ENCODE results near the gene CSH2. TPM values are rescaled to one million over a fixed set of nuclear protein-coding genes. Genes with fewer than 3 reads are reported as not detected.

CSH2 gene
- total RNA-seq, 5 donors from 2014 or later (not counting 1 experiment from before 2014, with no cell fraction given), result not detected

DNA sequence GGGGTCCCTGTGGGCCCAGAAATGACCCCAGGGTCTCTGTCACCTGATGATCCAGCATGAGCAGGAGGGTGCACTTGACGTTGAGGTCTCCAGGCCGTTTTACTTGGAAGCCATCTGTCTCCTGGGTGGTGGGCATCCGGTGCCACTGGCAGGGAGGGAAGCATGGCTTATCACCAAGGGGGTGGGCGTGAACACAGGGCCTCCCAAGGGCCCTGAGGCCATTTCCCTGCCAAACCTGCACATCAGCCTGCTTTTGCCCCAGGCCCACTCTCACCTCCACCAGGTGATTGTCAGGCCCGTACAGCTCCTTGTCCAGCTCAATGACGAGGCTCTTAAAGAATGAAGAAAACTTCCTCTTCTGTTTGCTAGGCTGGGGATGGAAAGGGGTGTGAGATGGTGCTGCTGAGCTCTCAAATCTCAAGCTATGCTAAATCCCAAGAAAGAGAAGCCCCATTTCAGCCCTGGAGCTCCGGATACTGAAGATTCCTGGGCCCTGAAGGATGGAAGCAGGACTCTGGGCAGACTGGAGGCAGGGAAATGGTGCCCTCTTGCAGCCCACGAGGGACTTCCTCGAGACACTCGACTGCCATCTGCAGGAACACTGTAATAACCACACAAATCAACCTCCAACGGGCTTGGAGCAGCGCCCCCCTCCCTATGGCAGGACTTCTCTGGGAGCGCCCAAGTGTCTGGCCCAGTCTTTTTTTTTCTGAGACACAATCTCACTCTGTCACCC lies 38.9 kb downstream of the CSH2 start:
- Mint-ChIP-seq H3K36me3 (peaks cover 53% of the 10 kb centered on the region), H3K4me1 (peaks cover 61 to 72% (median 66%) of the 10 kb centered on the region in 3 donors), H3K9me3 (no peaks in the 10 kb centered on the region), H3K27ac (peak overlapping the region; percentile 80 to 82), H3K4me3 (no peak overlapping the region), H3K27me3 (no peaks in the 10 kb centered on the region)
- ATAC-seq (replicated peaks in 1 of 4), result peak; percentile 64 to 81 (median 68)
- CTCF ChIA-PET, result interaction anchor here (0.6 to 1.2 kb wide), 5 partner anchors 61 to 143 kb away, joined by 3 to 4 read pairs (median 3); partner anchors contain the start of genes CCDC47 (in 1 of the 2) and DDX42 (in 1 of the 2)
- Histone ChIP-seq H3K36me3 (ENCODE audit: control insufficient read depth in 2 of 2, extremely low read depth in 1 of 2, insufficient read depth in 1 of 2, low read length in 1 of 2) (peaks cover 16 to 87% of the 10 kb centered on the region in 2 donors), H3K4me3 (ENCODE audit: control insufficient read depth in 1 of 2, extremely low read depth in 1 of 2, low read length in 1 of 2) (no peak overlapping the region), H3K27me3 (replicated peaks in 1 of 2; ENCODE audit: control insufficient read depth in 2 of 2, extremely low read depth in 1 of 2, insufficient read depth in 2 of 2, low read length in 1 of 2) (no peaks in the 10 kb centered on the region), H3K4me1 (ENCODE audit: control insufficient read depth in 1 of 2, extremely low read depth in 1 of 2, insufficient read depth in 2 of 2, low read length in 2 of 2) (peaks cover 21 to 74% of the 10 kb centered on the region in 2 experiments), H3K9me3 (no peaks in the 10 kb centered on the region), H3K27ac (ENCODE audit: low read length) (peak overlapping the region; percentile 34)
- POLR2A ChIA-PET, result interaction anchor here in 1 of 2 donors (0.5 kb wide), 1 partner anchor 9 kb away, joined by 8 read pairs; no protein-coding TSS in a partner anchor
- WGBS (ENCODE audit: insufficient coverage), result 36% methylated on average over 7 of the region's 13 CpGs
- DNase-seq, result peak in 32 of 35 experiments; percentile 37 to 77 (median 54)

DNA sequence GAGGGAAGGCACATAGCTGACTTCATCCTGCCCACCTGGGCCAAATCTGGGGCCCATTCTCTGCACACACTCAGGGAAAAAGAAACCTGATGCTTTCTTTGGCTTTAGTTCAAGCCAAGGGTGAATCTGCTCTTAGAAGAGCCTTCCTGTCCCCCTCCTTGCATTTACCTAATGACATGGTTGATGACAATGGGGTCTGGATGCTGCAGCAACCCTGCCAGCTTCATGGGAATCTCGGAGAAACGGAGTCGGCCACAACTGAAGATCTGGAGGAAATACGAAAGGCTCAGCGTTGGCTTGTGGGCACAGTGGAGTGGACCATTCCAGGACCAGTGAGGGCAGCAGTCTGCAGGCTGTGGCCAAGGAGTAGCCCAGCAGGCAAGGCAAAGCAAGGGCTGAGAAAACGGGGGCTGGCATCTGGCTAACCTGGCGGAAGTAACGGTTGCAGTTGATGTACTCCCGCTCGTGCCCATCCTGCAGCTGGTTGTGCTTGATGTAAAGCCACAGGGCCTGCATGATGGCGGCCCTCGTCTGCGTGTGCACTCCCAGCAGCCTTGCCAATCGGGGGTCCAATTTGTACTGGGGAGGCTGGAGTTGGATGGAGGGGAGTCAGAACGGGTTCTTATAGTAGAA lies 39.6 kb downstream of the CSH2 start:
- Histone ChIP-seq H3K36me3 (ENCODE audit: control insufficient read depth in 2 of 2, extremely low read depth in 1 of 2, insufficient read depth in 1 of 2, low read length in 1 of 2) (peaks cover 16 to 94% of the 10 kb centered on the region in 2 donors), H3K4me3 (ENCODE audit: control insufficient read depth in 1 of 2, extremely low read depth in 1 of 2, low read length in 1 of 2) (no peak overlapping the region), H3K4me1 (ENCODE audit: control insufficient read depth in 1 of 2, extremely low read depth in 1 of 2, insufficient read depth in 2 of 2, low read length in 2 of 2) (peaks cover 18 to 73% of the 10 kb centered on the region in 2 experiments), H3K27ac (ENCODE audit: low read length) (no peak overlapping the region), H3K27me3 (replicated peaks in 1 of 2; ENCODE audit: control insufficient read depth in 2 of 2, extremely low read depth in 1 of 2, insufficient read depth in 2 of 2, low read length in 1 of 2) (no peaks in the 10 kb centered on the region), H3K9me3 (no peaks in the 10 kb centered on the region)
- H3K27ac Mint-ChIP-seq, result peak overlapping the region; percentile 68 to 70
- CTCF ChIA-PET, result interaction anchor here in 1 of 2 donors (0.6 to 0.9 kb wide), 2 partner anchors 60 to 62 kb away, joined by 3 read pairs; partner anchors contain the start of gene CCDC47
- no peak overlapping the region for H3K4me3 Mint-ChIP-seq
- POLR2A ChIA-PET, result no interaction called here
- H3K27me3 Mint-ChIP-seq, result no peaks in the 10 kb centered on the region
- H3K9me3 Mint-ChIP-seq, result no peaks in the 10 kb centered on the region
- no peak for DNase-seq
- 96% methylated on average over 15 of the region's 15 CpGs for WGBS (ENCODE audit: insufficient coverage)
- H3K4me1 Mint-ChIP-seq, result peaks cover 61 to 73% (median 66%) of the 10 kb centered on the region in 3 donors
- ATAC-seq (replicated peaks in 1 of 4), result no peak
- H3K36me3 Mint-ChIP-seq, result peaks cover 59% of the 10 kb centered on the region

- ChIA-PET POLR2A (no interaction called here), CTCF (interaction anchor here in 1 of 2 donors (0.9 kb wide), 1 partner anchor 60 kb away, joined by 3 read pairs; the partner anchor contains the start of gene CCDC47)
- peak overlapping the region in 1 of 2 donors; percentile 34 for H3K27ac Mint-ChIP-seq
- H3K4me1 ChIP-seq (ENCODE audit: control insufficient read depth in 1 of 2, extremely low read depth in 1 of 2, insufficient read depth in 2 of 2, low read length in 2 of 2), result peaks cover 21 to 72% of the 10 kb centered on the region in 2 experiments
- no peak overlapping the region for H3K27ac ChIP-seq (ENCODE audit: low read length)
- 97% methylated on average over 11 of the region's 14 CpGs for WGBS (ENCODE audit: insufficient coverage)
- H3K4me3 ChIP-seq (ENCODE audit: control insufficient read depth in 1 of 2, extremely low read depth in 1 of 2, low read length in 1 of 2), result no peak overlapping the region
- peaks cover 67 to 73% (median 67%) of the 10 kb centered on the region in 3 donors for H3K4me1 Mint-ChIP-seq
- no peaks in the 10 kb centered on the region for H3K27me3 Mint-ChIP-seq
- ATAC-seq (replicated peaks in 1 of 4) (no peak), DNase-seq (no peak)
- H3K27me3 ChIP-seq (replicated peaks in 1 of 2; ENCODE audit: control insufficient read depth in 2 of 2, extremely low read depth in 1 of 2, insufficient read depth in 2 of 2, low read length in 1 of 2), result no peaks in the 10 kb centered on the region
- H3K9me3 Mint-ChIP-seq, result no peaks in the 10 kb centered on the region
- peaks cover 59% of the 10 kb centered on the region for H3K36me3 Mint-ChIP-seq
- H3K4me3 Mint-ChIP-seq, result no peak overlapping the region
- H3K9me3 ChIP-seq, result no peaks in the 10 kb centered on the region
- H3K36me3 ChIP-seq (ENCODE audit: control insufficient read depth in 2 of 2, extremely low read depth in 1 of 2, insufficient read depth in 1 of 2, low read length in 1 of 2), result peaks cover 16 to 95% of the 10 kb centered on the region in 2 donors
Measured at GRCh38 chr17:63833026-63833740, 40.3 kb downstream of the CSH2 start.

DNA sequence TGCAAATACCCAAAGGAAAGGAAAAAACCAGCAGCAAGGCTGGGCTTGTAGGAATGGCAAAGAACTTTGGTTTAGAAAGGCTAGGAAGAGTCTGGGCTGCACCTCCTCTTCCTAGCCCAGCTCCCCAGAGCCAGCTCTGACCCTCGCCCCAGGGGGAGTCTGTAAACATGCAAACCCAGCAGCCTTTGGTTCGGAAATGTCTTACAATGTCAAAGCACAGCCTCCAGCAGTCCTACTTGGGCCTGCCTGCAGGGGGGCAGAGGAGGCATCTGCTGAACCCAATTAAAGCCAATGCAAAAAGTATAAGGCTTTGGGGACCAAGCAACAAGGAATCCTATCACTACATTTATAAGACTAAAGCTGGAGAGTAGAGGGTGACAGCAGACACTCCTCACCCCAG lies 41.0 kb downstream of the CSH2 start:
- H3K4me3 ChIP-seq (ENCODE audit: control insufficient read depth in 1 of 2, extremely low read depth in 1 of 2, low read length in 1 of 2), result no peak overlapping the region
- no peaks in the 10 kb centered on the region for H3K9me3 ChIP-seq
- WGBS (ENCODE audit: insufficient coverage), result no CpG with 5 or more reads among the region's 2 CpGs
- ATAC-seq (replicated peaks in 1 of 4) (no peak), DNase-seq (no peak)
- no peaks in the 10 kb centered on the region for H3K27me3 ChIP-seq (replicated peaks in 1 of 2; ENCODE audit: control insufficient read depth in 2 of 2, extremely low read depth in 1 of 2, insufficient read depth in 2 of 2, low read length in 1 of 2)
- peak overlapping the region; percentile 43 for H3K27ac ChIP-seq (ENCODE audit: low read length)
- peaks cover 26 to 69% of the 10 kb centered on the region in 2 experiments for H3K4me1 ChIP-seq (ENCODE audit: control insufficient read depth in 1 of 2, extremely low read depth in 1 of 2, insufficient read depth in 2 of 2, low read length in 2 of 2)
- ChIA-PET POLR2A (no interaction called here), CTCF (no interaction called here)
- H3K4me1 Mint-ChIP-seq, result peaks cover 67 to 75% (median 72%) of the 10 kb centered on the region in 3 donors
- peak overlapping the region in 1 of 3 donors; percentile 96 for H3K4me3 Mint-ChIP-seq
- peaks cover 16 to 89% of the 10 kb centered on the region in 2 donors for H3K36me3 ChIP-seq (ENCODE audit: control insufficient read depth in 2 of 2, extremely low read depth in 1 of 2, insufficient read depth in 1 of 2, low read length in 1 of 2)
- H3K9me3 Mint-ChIP-seq, result no peaks in the 10 kb centered on the region
- no peaks in the 10 kb centered on the region for H3K27me3 Mint-ChIP-seq
- peak overlapping the region; percentile 86 to 87 for H3K27ac Mint-ChIP-seq
- H3K36me3 Mint-ChIP-seq, result peaks cover 59% of the 10 kb centered on the region

DNA sequence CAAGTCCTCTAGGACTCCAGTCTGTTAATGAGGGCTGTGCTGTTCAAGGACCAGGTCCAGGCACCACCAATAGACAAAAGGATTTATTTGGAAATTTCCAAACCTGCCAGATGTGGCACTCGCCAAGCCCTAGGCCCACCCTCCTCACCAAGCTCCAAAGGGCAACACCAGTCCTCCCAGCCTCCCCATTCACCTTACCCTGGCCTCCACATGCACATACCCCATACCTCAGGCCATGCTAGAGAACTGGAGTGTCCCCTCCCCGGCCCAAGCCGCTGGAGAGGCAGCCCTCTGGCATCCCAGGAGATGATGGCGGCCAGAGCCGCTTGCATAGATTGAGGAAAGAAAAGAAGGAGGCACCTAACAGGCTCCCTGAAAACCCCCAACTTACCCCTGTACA lies 41.5 kb downstream of the CSH2 start:
- no peak for DNase-seq
- Histone ChIP-seq H3K27ac (ENCODE audit: low read length) (peak overlapping the region; percentile 43), H3K9me3 (no peaks in the 10 kb centered on the region), H3K4me3 (ENCODE audit: control insufficient read depth in 1 of 2, extremely low read depth in 1 of 2, low read length in 1 of 2) (no peak overlapping the region), H3K4me1 (ENCODE audit: control insufficient read depth in 1 of 2, extremely low read depth in 1 of 2, insufficient read depth in 2 of 2, low read length in 2 of 2) (peaks cover 26 to 65% of the 10 kb centered on the region in 2 experiments), H3K27me3 (replicated peaks in 1 of 2; ENCODE audit: control insufficient read depth in 2 of 2, extremely low read depth in 1 of 2, insufficient read depth in 2 of 2, low read length in 1 of 2) (no peaks in the 10 kb centered on the region), H3K36me3 (ENCODE audit: control insufficient read depth in 2 of 2, extremely low read depth in 1 of 2, insufficient read depth in 1 of 2, low read length in 1 of 2) (peaks cover 16 to 85% of the 10 kb centered on the region in 2 donors)
- Mint-ChIP-seq H3K9me3 (no peaks in the 10 kb centered on the region), H3K36me3 (peaks cover 56% of the 10 kb centered on the region), H3K4me1 (peaks cover 68 to 77% (median 72%) of the 10 kb centered on the region in 3 donors), H3K4me3 (peak overlapping the region in 1 of 3 donors; percentile 96), H3K27ac (peak overlapping the region; percentile 86 to 87), H3K27me3 (no peaks in the 10 kb centered on the region)
- POLR2A ChIA-PET, result no interaction called here
- 60% methylated on average over 1 of the region's 5 CpGs for WGBS (ENCODE audit: insufficient coverage)
- ATAC-seq (replicated peaks in 1 of 4), result no peak
- CTCF ChIA-PET, result no interaction called here

DNA sequence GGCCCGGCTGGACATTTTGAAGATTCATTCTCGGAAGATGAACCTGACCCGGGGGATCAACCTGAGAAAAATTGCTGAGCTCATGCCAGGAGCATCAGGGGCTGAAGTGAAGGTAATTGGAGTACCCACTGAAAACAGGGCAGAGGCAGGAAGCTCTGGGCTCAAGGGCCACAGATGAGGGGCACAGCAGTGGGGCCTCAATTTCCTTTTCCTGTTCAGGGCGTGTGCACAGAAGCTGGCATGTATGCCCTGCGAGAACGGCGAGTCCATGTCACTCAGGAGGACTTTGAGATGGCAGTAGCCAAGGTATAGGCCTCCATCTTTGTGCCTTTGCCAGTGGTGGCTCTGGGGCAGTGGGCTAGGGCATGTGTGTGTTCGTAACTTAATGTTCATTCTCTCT lies 42.0 kb downstream of the CSH2 start:
- no peaks in the 10 kb centered on the region for H3K9me3 ChIP-seq
- no peak overlapping the region for H3K4me3 ChIP-seq (ENCODE audit: control insufficient read depth in 1 of 2, extremely low read depth in 1 of 2, low read length in 1 of 2)
- no peak for DNase-seq
- 67% methylated on average over 1 of the region's 8 CpGs for WGBS (ENCODE audit: insufficient coverage)
- Mint-ChIP-seq H3K4me1 (peaks cover 69 to 78% (median 78%) of the 10 kb centered on the region in 3 donors), H3K27ac (peak overlapping the region; percentile 86 to 87), H3K9me3 (no peaks in the 10 kb centered on the region), H3K36me3 (peaks cover 51% of the 10 kb centered on the region), H3K4me3 (peak overlapping the region in 2 of 3 donors; percentile 39 to 96), H3K27me3 (no peaks in the 10 kb centered on the region)
- H3K27me3 ChIP-seq (replicated peaks in 1 of 2; ENCODE audit: control insufficient read depth in 2 of 2, extremely low read depth in 1 of 2, insufficient read depth in 2 of 2, low read length in 1 of 2), result no peaks in the 10 kb centered on the region
- ChIA-PET POLR2A (no interaction called here), CTCF (interaction anchor here in 1 of 2 donors (0.5 kb wide), 1 partner anchor 18 kb away, joined by 3 read pairs; no protein-coding TSS in a partner anchor)
- H3K36me3 ChIP-seq (ENCODE audit: control insufficient read depth in 2 of 2, extremely low read depth in 1 of 2, insufficient read depth in 1 of 2, low read length in 1 of 2), result peaks cover 16 to 80% of the 10 kb centered on the region in 2 donors
- H3K27ac ChIP-seq (ENCODE audit: low read length), result peak overlapping the region; percentile 43
- peaks cover 27 to 67% of the 10 kb centered on the region in 2 experiments for H3K4me1 ChIP-seq (ENCODE audit: control insufficient read depth in 1 of 2, extremely low read depth in 1 of 2, insufficient read depth in 2 of 2, low read length in 2 of 2)
- no peak for ATAC-seq (replicated peaks in 1 of 4)

All from T-cell (primary cell).